Measurements from ENCODE around the gene SLC24A4. TPM values are rescaled to one million over a fixed set of nuclear protein-coding genes. Genes with fewer than 3 reads are reported as not detected.

SLC24A4 gene
- polyA plus RNA-seq, 1 donor from 2014 or later = 0.17 TPM

DNA sequence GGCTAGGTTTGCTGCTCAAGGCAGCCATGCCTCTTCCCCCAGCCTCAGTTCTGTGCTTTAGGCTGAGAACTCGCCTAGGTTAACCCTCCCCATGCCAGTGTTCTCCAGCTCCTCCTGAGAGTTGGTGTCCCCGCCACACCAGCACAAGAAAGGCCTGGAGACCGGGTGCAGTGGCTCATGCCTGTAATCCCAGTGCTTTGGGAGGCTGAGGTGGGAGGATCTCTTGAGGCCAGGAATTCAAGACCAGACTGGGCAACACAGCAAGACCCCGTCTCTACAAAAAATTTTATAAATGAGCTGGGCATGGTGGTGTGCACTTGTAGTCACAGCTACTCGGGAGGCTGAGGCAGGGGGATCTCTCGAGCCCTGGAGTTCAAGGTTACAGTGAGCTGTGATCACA, 200.8 kb downstream of the SLC24A4 start:
- Histone ChIP-seq H3K36me3 (ENCODE audit: insufficient read depth, low read length) (no peaks in the 10 kb centered on the region), H3F3A (ENCODE audit: insufficient read depth, low read length, poor library complexity, severe bottlenecking) (no peaks in the 10 kb centered on the region), H3K79me2 (replicated peaks; ENCODE audit: insufficient read depth, low read length) (no peaks in the 10 kb centered on the region), H3K9me3 (ENCODE audit: low read length) (no peaks in the 10 kb centered on the region), H3K27ac (ENCODE audit: low read length) (no peak overlapping the region), H3K9ac (ENCODE audit: low read length) (no peak overlapping the region), H2AFZ (ENCODE audit: low read depth, low read length) (no peak overlapping the region), H3K4me3 (ENCODE audit: low read length) (no peak overlapping the region), H3K4me2 (ENCODE audit: low read length) (no peak overlapping the region), H4K20me1 (ENCODE audit: insufficient read depth) (no peaks in the 10 kb centered on the region), H3K27me3 (ENCODE audit: insufficient read depth, low read depth, low read length) (no peaks in the 10 kb centered on the region), H3K9me2 (ENCODE audit: insufficient read depth, low read length) (no peaks in the 10 kb centered on the region)
- TF ChIP-seq EP300 (conservative IDR thresholded peaks at IDR 0.05; ENCODE audit: poor library complexity, severe bottlenecking) (no peak), RAD21 (conservative IDR thresholded peaks at IDR 0.05) (no peak), SMC3 (conservative IDR thresholded peaks at IDR 0.05; ENCODE audit: poor library complexity) (no peak), EZH2 (IDR thresholded peaks at IDR 0.05; ENCODE audit: borderline replicate concordance, insufficient read depth, low read length, poor library complexity, severe bottlenecking) (no peak), MXI1 (conservative IDR thresholded peaks at IDR 0.05; ENCODE audit: poor library complexity, severe bottlenecking) (no peak), POLR2AphosphoS5 (IDR thresholded peaks at IDR 0.05) (no peak), TAF1 (IDR thresholded peaks at IDR 0.05; ENCODE audit: low read depth) (no peak)
- TF ChIP-seq, protein P1, sequence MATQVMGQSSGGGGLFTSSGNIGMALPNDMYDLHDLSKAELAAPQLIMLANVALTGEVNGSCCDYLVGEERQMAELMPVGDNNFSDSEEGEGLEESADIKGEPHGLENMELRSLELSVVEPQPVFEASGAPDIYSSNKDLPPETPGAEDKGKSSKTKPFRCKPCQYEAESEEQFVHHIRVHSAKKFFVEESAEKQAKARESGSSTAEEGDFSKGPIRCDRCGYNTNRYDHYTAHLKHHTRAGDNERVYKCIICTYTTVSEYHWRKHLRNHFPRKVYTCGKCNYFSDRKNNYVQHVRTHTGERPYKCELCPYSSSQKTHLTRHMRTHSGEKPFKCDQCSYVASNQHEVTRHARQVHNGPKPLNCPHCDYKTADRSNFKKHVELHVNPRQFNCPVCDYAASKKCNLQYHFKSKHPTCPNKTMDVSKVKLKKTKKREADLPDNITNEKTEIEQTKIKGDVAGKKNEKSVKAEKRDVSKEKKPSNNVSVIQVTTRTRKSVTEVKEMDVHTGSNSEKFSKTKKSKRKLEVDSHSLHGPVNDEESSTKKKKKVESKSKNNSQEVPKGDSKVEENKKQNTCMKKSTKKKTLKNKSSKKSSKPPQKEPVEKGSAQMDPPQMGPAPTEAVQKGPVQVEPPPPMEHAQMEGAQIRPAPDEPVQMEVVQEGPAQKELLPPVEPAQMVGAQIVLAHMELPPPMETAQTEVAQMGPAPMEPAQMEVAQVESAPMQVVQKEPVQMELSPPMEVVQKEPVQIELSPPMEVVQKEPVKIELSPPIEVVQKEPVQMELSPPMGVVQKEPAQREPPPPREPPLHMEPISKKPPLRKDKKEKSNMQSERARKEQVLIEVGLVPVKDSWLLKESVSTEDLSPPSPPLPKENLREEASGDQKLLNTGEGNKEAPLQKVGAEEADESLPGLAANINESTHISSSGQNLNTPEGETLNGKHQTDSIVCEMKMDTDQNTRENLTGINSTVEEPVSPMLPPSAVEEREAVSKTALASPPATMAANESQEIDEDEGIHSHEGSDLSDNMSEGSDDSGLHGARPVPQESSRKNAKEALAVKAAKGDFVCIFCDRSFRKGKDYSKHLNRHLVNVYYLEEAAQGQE (IDR thresholded peaks at IDR 0.05; ENCODE audit: borderline replicate concordance) = no peak
- TF ChIP-seq, protein P2, sequence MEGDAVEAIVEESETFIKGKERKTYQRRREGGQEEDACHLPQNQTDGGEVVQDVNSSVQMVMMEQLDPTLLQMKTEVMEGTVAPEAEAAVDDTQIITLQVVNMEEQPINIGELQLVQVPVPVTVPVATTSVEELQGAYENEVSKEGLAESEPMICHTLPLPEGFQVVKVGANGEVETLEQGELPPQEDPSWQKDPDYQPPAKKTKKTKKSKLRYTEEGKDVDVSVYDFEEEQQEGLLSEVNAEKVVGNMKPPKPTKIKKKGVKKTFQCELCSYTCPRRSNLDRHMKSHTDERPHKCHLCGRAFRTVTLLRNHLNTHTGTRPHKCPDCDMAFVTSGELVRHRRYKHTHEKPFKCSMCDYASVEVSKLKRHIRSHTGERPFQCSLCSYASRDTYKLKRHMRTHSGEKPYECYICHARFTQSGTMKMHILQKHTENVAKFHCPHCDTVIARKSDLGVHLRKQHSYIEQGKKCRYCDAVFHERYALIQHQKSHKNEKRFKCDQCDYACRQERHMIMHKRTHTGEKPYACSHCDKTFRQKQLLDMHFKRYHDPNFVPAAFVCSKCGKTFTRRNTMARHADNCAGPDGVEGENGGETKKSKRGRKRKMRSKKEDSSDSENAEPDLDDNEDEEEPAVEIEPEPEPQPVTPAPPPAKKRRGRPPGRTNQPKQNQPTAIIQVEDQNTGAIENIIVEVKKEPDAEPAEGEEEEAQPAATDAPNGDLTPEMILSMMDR (IDR thresholded peaks at IDR 0.05; ENCODE audit: poor library complexity, severe bottlenecking) = no peak

DNA sequence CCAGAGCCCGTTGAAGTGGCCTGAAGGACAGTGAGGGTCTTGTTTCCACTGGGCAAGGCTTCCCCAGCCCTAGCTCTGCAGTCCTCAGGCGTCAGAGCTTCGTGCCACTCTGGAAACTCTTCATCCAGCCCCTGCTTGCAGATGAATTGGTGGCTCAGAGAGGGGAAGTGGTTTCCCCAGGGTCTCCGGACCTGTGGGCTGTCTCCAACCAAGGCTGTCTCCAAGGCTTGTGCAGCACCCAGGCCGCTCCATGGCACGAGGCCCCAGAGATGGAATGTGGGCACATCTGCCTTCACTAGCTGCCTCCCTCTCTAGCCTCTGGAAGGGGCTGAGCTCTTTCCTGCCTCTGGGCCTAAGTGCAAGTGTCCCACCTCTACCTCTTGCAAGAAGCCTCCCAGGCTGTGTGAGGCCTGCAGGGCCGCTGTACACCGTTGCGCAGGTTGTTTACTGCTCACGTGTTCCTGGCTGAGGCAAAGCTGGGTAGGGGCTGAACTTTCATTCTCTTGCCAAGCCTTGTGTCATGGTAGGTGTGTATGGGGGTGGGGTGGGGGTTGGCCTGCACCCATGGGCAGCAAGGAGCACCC, 201.7 kb downstream of the SLC24A4 start:
- TF ChIP-seq EP300 (conservative IDR thresholded peaks at IDR 0.05; ENCODE audit: poor library complexity, severe bottlenecking) (no peak), POLR2AphosphoS5 (IDR thresholded peaks at IDR 0.05) (no peak), TAF1 (IDR thresholded peaks at IDR 0.05; ENCODE audit: low read depth) (no peak), SMC3 (conservative IDR thresholded peaks at IDR 0.05; ENCODE audit: poor library complexity) (no peak), MXI1 (conservative IDR thresholded peaks at IDR 0.05; ENCODE audit: poor library complexity, severe bottlenecking) (no peak), EZH2 (IDR thresholded peaks at IDR 0.05; ENCODE audit: borderline replicate concordance, insufficient read depth, low read length, poor library complexity, severe bottlenecking) (no peak)
- TF ChIP-seq, protein P1 (IDR thresholded peaks at IDR 0.05; ENCODE audit: borderline replicate concordance) = no peak
- TF ChIP-seq, protein P2 (IDR thresholded peaks at IDR 0.05; ENCODE audit: poor library complexity, severe bottlenecking) = no peak
- Histone ChIP-seq H3K9me3 (ENCODE audit: low read length) (no peaks in the 10 kb centered on the region), H3K9ac (ENCODE audit: low read length) (no peak overlapping the region), H3K9me2 (ENCODE audit: insufficient read depth, low read length) (no peaks in the 10 kb centered on the region), H3F3A (ENCODE audit: insufficient read depth, low read length, poor library complexity, severe bottlenecking) (no peaks in the 10 kb centered on the region), H3K4me3 (ENCODE audit: low read length) (no peak overlapping the region), H3K27ac (ENCODE audit: low read length) (no peak overlapping the region), H2AFZ (ENCODE audit: low read depth, low read length) (no peak overlapping the region), H3K27me3 (ENCODE audit: insufficient read depth, low read depth, low read length) (no peaks in the 10 kb centered on the region), H3K79me2 (replicated peaks; ENCODE audit: insufficient read depth, low read length) (no peaks in the 10 kb centered on the region), H4K20me1 (ENCODE audit: insufficient read depth) (no peaks in the 10 kb centered on the region), H3K36me3 (ENCODE audit: insufficient read depth, low read length) (no peaks in the 10 kb centered on the region), H3K4me2 (ENCODE audit: low read length) (no peak overlapping the region)

All from neural cell (in vitro differentiated cells).